Vagina (tissue), 2 donors: Measurements from ENCODE around the gene FMN2. TPM values are rescaled to one million over a fixed set of nuclear protein-coding genes. Genes with fewer than 3 reads are reported as not detected.

Source experiments
- DNase-seq, 2 donors: peaks; one replicate each; pipeline ENCODE4 v3.0.0-alpha.2; 2017; ENCODE audit errors: extremely low spot score in 2 of 2
- H3K27ac ChIP-seq: fragments of 200-600 bp; sonication (generic); one replicate; pipeline ENCODE4 v1.5.1; 2019
- H3K27me3 ChIP-seq: fragments of 200-600 bp; sonication (generic); one replicate; pipeline ENCODE4 v1.5.1; 2019
- H3K36me3 ChIP-seq, 2 donors: fragments of 200-600 bp; sonication (generic); one replicate each; pipeline ENCODE4 v1.5.1; 2017 to 2019
- H3K4me1 ChIP-seq: fragments of 200-600 bp; sonication (generic); one replicate; pipeline ENCODE4 v1.5.1; 2019
- H3K4me3 ChIP-seq, 2 donors: fragments of 200-600 bp; sonication (generic); 1 replicate in 1 of 2; 2 replicates in 1 of 2; pipeline ENCODE4 v1.5.1; 2016 to 2019
- H3K9me3 ChIP-seq: fragments of 200-600 bp; sonication (generic); one replicate; pipeline ENCODE4 v1.5.1; 2019
- POLR2A ChIP-seq, 2 donors: fragments of 450-650 bp; IDR thresholded peaks; one replicate each; pipeline ENCODE4 v1.6.1; 2017; ENCODE audit warnings: antibody characterized with exemption in 2 of 2, mild to moderate bottlenecking in 2 of 2, moderate library complexity in 2 of 2
- POLR2AphosphoS5 ChIP-seq, 2 donors: sonication (generic); formaldehyde crosslinking; IDR thresholded peaks; one replicate each; pipeline ENCODE4 v1.9.0; 2017; ENCODE audit warnings: antibody characterized with exemption in 2 of 2, mild to moderate bottlenecking in 2 of 2, low read depth in 1 of 2; ENCODE audit not compliant: insufficient read depth in 1 of 2
- intact Hi-C: fragments of 100-400 bp; cut with DNase I; formaldehyde crosslinking; loops from one replicate; pipeline ENCODE4 v1.15.1; 2023
- total RNA-seq: library from RNA; depleted of rRNA; stranded (reverse); fragments of >200 nt; gene quantifications from one replicate; pipeline ENCODE4 v1.2.3, GENCODE V29; 2016
- TF ChIP-seq, protein P1 (sequence below), 3 experiments: fragments of 450-650 bp in 2 of 3; fragments of 200-600 bp in 1 of 3; sonication (generic) in 1 of 3; IDR thresholded peaks; one replicate each; pipeline ENCODE4 v1.5.1; 2017 to 2019; ENCODE audit warnings: antibody characterized with exemption in 3 of 3, mild to moderate bottlenecking in 2 of 3, moderate library complexity in 2 of 3

Gene FMN2
- total RNA-seq, 1 donor from 2014 or later: not detected

DNA sequence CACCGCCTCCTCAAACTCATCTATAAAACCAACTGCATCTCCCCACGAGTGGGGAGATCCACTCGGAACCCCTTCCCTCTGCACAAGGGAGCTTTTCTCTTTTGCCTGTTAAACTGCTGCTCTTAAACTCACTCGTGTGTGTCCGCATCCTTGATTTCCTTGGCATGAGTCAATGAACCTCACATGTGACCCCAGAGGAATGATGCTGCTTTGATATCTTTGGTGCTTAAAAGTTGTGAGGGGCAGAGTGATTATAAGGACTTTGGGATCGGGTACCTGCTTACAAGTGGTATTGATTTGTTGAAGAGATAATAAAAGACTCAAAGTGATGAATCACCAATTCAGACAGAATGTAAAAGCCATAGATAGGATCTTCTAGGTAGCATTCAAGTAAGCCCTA lies 394.9 kb downstream of the FMN2 start:
- Histone ChIP-seq H3K4me3 (no peak overlapping the region), H3K36me3 (no peaks in the 10 kb centered on the region), H3K27ac (no peak overlapping the region), H3K27me3 (no peaks in the 10 kb centered on the region), H3K9me3 (no peaks in the 10 kb centered on the region), H3K4me1 (no peaks in the 10 kb centered on the region)
- no peak for DNase-seq
- no peak for TF ChIP-seq POLR2A (IDR thresholded peaks at IDR 0.05)
- TF ChIP-seq, protein P1, sequence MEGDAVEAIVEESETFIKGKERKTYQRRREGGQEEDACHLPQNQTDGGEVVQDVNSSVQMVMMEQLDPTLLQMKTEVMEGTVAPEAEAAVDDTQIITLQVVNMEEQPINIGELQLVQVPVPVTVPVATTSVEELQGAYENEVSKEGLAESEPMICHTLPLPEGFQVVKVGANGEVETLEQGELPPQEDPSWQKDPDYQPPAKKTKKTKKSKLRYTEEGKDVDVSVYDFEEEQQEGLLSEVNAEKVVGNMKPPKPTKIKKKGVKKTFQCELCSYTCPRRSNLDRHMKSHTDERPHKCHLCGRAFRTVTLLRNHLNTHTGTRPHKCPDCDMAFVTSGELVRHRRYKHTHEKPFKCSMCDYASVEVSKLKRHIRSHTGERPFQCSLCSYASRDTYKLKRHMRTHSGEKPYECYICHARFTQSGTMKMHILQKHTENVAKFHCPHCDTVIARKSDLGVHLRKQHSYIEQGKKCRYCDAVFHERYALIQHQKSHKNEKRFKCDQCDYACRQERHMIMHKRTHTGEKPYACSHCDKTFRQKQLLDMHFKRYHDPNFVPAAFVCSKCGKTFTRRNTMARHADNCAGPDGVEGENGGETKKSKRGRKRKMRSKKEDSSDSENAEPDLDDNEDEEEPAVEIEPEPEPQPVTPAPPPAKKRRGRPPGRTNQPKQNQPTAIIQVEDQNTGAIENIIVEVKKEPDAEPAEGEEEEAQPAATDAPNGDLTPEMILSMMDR (IDR thresholded peaks at IDR 0.05): no peak
- TF ChIP-seq POLR2AphosphoS5 (IDR thresholded peaks at IDR 0.05; ENCODE audit: insufficient read depth in 1 of 2, low read depth in 1 of 2): no peak
- intact Hi-C loops: no loop called here

DNA sequence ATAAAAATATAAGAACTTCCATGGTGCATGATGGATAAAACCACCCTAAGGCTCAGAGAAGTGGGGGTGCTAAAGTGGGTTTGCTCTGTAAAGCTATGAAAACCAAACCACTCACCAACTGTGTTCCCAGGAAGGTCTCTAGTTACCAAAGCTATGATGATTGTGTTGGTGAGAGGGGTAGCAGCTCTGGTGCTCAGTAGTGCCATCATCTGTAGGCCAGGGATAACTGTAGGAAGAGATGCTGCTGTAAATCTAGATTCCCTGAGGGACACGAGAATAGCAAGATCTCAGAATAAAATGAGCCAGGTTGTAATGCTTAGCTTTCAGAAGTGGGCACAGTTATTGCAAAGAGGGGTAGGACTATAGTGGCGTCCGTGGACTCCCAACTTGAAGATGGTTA lies 395.8 kb downstream of the FMN2 start:
- Histone ChIP-seq H3K9me3 (no peaks in the 10 kb centered on the region), H3K4me1 (no peaks in the 10 kb centered on the region), H3K4me3 (no peak overlapping the region), H3K27ac (no peak overlapping the region), H3K27me3 (no peaks in the 10 kb centered on the region), H3K36me3 (no peaks in the 10 kb centered on the region)
- no peak for TF ChIP-seq POLR2AphosphoS5 (IDR thresholded peaks at IDR 0.05; ENCODE audit: insufficient read depth in 1 of 2, low read depth in 1 of 2)
- no peak for TF ChIP-seq POLR2A (IDR thresholded peaks at IDR 0.05)
- TF ChIP-seq, protein P1 (IDR thresholded peaks at IDR 0.05): no peak
- intact Hi-C loops: no loop called here
- DNase-seq: no peak

- no peak for DNase-seq
- Histone ChIP-seq H3K4me3 (no peak overlapping the region), H3K27ac (no peak overlapping the region), H3K36me3 (no peaks in the 10 kb centered on the region), H3K27me3 (no peaks in the 10 kb centered on the region), H3K9me3 (no peaks in the 10 kb centered on the region), H3K4me1 (no peaks in the 10 kb centered on the region)
- TF ChIP-seq, protein P1 (IDR thresholded peaks at IDR 0.05): no peak
- no peak for TF ChIP-seq POLR2A (IDR thresholded peaks at IDR 0.05)
- TF ChIP-seq POLR2AphosphoS5 (IDR thresholded peaks at IDR 0.05; ENCODE audit: insufficient read depth in 1 of 2, low read depth in 1 of 2): no peak
- intact Hi-C loops: no loop called here
Observed at GRCh38 chr1:240491156-240491555, 399.5 kb downstream of the FMN2 start.

- no peak for DNase-seq
- TF ChIP-seq POLR2AphosphoS5 (IDR thresholded peaks at IDR 0.05; ENCODE audit: insufficient read depth in 1 of 2, low read depth in 1 of 2) (no peak), POLR2A (IDR thresholded peaks at IDR 0.05) (no peak)
- TF ChIP-seq, protein P1 (IDR thresholded peaks at IDR 0.05): no peak
- no peak overlapping the region for H3K4me3 ChIP-seq
- intact Hi-C loops: no loop called here
- H3K4me1 ChIP-seq: no peaks in the 10 kb centered on the region
- no peaks in the 10 kb centered on the region for H3K36me3 ChIP-seq
- no peaks in the 10 kb centered on the region for H3K27me3 ChIP-seq
- no peaks in the 10 kb centered on the region for H3K9me3 ChIP-seq
- no peak overlapping the region for H3K27ac ChIP-seq
Observed at GRCh38 chr1:240491796-240492195, 400.1 kb downstream of the FMN2 start.

DNA sequence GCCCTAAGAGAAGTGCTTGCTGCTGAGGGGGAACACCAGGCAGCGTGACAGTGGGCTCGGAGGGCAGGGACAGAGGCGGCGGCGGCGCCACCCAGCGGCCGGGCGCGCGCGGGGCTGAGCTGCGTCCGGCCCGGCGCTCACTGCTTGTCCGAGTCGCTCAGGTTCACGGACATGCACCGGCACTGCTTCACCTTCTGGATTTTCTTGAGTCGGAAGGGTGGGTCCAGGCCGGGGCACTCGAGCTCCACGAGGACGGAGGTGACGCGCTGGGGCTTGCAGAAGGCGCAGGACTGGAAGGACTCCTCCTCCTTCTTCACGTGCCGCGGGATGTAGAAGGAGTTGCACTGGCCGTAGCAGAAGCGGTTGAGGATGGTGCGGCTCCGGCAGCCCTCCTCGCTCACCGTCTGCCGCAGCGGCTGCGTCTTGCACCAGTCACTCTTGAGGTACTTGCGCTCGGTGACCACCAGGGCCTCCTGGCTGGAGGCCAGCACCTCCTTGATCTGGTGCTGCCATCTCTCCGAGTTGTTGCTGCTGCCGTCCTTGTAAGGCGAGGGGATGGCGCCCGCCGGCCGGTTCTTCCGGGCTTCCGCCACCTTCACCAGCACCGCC lies 401.3 kb downstream of the FMN2 start:
- no peaks in the 10 kb centered on the region for H3K9me3 ChIP-seq
- intact Hi-C loops: no loop called here
- DNase-seq: no peak
- no peak overlapping the region for H3K4me3 ChIP-seq
- H3K36me3 ChIP-seq: no peaks in the 10 kb centered on the region
- H3K4me1 ChIP-seq: no peaks in the 10 kb centered on the region
- no peak overlapping the region for H3K27ac ChIP-seq
- no peaks in the 10 kb centered on the region for H3K27me3 ChIP-seq
- TF ChIP-seq POLR2A (IDR thresholded peaks at IDR 0.05) (no peak), POLR2AphosphoS5 (IDR thresholded peaks at IDR 0.05; ENCODE audit: insufficient read depth in 1 of 2, low read depth in 1 of 2) (no peak)
- TF ChIP-seq, protein P1 (IDR thresholded peaks at IDR 0.05): no peak
